GF-D8 (cell line): ENCODE measurements around the gene SBNO2.
"Not testable (repeated sequence)": the region's sequence is repeated elsewhere in the genome, so short reads cannot be mapped to it uniquely, and the experiment has no call there.

Experiments
- DNase-seq: peaks from one replicate; lab custom pipeline; 2025; lab: John Stamatoyannopoulos, UW

Gene SBNO2

GRCh38 chr19:1208830-1209229 lies 34.8 kb upstream of the SBNO2 start:
- DNase-seq = not testable (repeated sequence)

- DNase-seq = peak; percentile 37
Observed at GRCh38 chr19:1206864-1207450, 32.9 kb upstream of the SBNO2 start.

GRCh38 chr19:1206150-1206863 lies 32.2 kb upstream of the SBNO2 start:
- no peak for DNase-seq

GRCh38 chr19:1205114-1206099 lies 31.3 kb upstream of the SBNO2 start, which contains the start of gene STK11:
STK11 (plus strand) TSS chr19:1205778; CDS start chr19:1206914, 1,136 bp downstream.
- DNase-seq = peak; percentile 86

GRCh38 chr19:1200614-1201013 lies 26.5 kb upstream of the SBNO2 start:
- DNase-seq = not testable (repeated sequence)

- no peak for DNase-seq
Observed at GRCh38 chr19:1199531-1199930, 25.5 kb upstream of the SBNO2 start.

- DNase-seq = no peak
Observed at GRCh38 chr19:1189419-1189818, 15.4 kb upstream of the SBNO2 start.

GRCh38 chr19:1183543-1184172 lies 9.6 kb upstream of the SBNO2 start:
- no peak for DNase-seq

- DNase-seq = no peak
Observed at GRCh38 chr19:1182727-1183126, 8.7 kb upstream of the SBNO2 start.

- DNase-seq = no peak
Observed at GRCh38 chr19:1182068-1182467, 8.0 kb upstream of the SBNO2 start.

- no peak for DNase-seq
Observed at GRCh38 chr19:1181606-1182005, 7.5 kb upstream of the SBNO2 start.

- peak; percentile 40 for DNase-seq
Observed at GRCh38 chr19:1177322-1178114, 3.5 kb upstream of the SBNO2 start.

GRCh38 chr19:1173159-1173844 lies 766 bp downstream of the SBNO2 start:
- DNase-seq = no peak

- no peak for DNase-seq
Observed at GRCh38 chr19:1172353-1173158, 1.5 kb downstream of the SBNO2 start.

GRCh38 chr19:1171755-1172352 lies 2.2 kb downstream of the SBNO2 start:
- no peak for DNase-seq

GRCh38 chr19:1170938-1171754 lies 2.9 kb downstream of the SBNO2 start:
- no peak for DNase-seq

GRCh38 chr19:1169921-1170885 lies 3.9 kb downstream of the SBNO2 start:
- DNase-seq = no peak
